Anterior cingulate cortex (tissue), 58 donors: ENCODE results near the gene NEK10.
A peak's percentile ranks its signal among the peaks of the same experiment; 100 is the strongest.

ENCODE experiments used
- DNase-seq, 58 donors: peaks; one replicate each; lab custom pipeline; 2025; lab: John Stamatoyannopoulos, UW

NEK10 gene

DNA sequence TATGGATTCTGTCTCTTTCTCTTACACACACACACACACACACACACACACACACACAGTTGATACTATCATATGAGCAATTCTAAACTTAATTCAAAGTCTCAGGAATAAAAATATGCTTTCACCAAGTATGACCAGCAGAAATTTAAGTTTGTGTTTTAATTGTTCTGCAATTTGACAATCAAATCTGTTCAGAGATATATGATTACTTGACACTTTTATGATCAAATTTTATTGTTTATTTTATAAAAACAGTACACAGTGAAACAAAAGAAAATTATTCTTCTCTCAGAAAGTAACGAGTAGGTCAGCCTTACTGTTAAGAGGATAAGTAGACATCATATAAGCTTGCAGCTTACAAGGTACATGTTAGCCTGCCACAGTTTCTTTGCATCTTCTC is 114.3 kb downstream of the NEK10 start:
- DNase-seq = no peak

- DNase-seq = peak in 6 of 58 donors; percentile 1 to 3 (median 1)
Observed at GRCh38 chr3:27253831-27254230, 115.4 kb downstream of the NEK10 start.

DNA sequence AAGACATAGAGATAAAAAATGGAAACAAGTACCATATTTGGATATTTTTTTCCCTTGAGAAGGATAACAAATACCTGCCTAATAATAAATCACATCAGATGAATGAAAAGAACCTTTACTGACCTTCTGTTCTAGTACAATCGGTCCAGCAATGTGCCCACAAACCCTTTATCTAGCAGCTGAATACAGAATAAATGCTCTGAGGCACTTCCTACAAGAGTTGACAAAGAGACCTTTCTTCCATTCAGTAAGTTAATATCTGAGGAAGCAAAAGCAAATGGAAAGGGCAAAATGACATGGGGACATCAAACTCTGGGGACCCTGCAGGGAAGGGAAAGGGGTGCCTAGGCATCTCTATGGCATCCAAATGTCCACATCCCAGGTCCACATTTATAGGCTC is 115.8 kb downstream of the NEK10 start:
- no peak for DNase-seq

DNA sequence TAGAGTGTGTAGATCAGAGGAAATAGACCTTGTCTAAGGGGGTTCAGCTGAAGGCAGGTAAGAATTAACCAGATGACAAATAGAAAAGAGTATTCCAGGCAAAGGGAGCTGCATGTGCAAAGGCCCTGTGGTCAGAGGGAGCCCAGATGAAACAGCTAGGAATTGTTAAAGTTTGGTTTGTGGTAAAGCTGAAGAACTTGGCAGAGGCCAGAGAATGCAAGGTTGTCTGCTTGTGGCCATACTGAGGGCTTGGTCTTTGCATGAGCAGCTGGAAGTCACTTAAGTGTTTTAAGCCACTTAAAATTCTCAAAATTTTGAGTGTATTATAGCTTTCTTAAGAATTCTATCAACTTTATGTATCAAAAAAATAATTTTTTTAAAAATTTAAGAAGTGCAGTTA is 116.5 kb downstream of the NEK10 start:
- no peak for DNase-seq

DNA sequence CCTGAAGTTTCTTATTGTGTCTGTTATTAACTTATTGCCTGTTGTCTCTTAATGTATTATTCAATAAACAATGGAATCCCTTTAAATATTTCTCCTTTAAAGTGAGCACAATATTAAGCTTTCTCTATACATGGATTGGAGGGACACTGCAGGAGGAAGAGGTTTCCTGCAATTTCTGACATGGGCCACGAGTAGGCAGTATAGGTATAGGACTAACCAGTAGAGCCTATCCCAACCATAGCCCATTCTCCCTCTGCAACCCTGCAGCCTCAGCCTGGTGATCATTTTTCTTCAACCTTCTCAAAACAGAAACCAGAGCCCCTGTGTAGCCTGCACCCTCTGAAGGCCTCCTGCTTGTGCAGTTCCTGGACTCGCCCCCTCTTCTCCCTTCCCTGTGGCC is 124.8 kb downstream of the NEK10 start:
- DNase-seq = no peak

DNA sequence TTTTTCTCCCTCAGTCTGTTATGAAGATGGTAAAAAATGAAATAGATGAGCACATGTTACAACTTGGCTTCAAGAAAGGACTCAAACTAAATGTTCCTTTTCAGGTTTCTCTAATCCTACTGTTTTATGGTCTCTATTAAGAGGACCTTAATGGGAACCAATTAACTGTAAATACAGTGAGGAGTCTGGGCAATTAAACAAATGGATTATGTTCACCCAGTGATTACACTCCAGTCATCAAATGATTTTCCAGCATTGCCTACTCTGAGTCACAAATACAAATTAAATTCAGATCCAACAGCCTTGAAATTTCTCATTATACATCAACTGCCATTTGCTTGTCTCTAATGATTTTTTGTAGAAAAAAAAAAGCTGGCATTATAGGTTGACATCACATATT is 129.2 kb downstream of the NEK10 start:
- no peak for DNase-seq

GRCh38 chr3:27228805-27229204 is 140.4 kb downstream of the NEK10 start:
- no peak for DNase-seq

GRCh38 chr3:27224197-27224596 is 145.0 kb downstream of the NEK10 start:
- DNase-seq = peak in 13 of 58 donors; percentile 2 to 47 (median 11)

- DNase-seq = no peak
Observed at GRCh38 chr3:27221264-27221932, 147.8 kb downstream of the NEK10 start.

DNA sequence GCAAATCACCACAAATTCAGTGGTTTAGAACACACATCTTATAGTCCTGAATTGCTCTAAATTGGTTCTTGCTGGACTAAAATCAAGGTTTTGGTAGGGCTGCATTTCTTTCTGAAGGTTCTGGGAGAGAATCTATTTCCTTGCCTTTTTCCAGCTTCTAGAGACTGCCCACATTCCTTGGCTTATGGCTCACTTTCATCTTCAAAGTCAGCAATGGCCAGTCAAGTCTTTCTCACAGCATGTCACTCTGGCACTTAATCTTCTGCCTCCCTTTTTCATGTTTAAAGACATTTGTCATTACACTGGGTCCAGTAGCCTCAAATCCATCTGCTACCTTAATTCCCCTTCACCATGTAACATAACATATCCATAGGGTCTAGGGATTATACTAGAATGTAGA is 149.0 kb downstream of the NEK10 start:
- DNase-seq = no peak

- no peak for DNase-seq
Observed at GRCh38 chr3:27219127-27219845, 149.9 kb downstream of the NEK10 start.

DNA sequence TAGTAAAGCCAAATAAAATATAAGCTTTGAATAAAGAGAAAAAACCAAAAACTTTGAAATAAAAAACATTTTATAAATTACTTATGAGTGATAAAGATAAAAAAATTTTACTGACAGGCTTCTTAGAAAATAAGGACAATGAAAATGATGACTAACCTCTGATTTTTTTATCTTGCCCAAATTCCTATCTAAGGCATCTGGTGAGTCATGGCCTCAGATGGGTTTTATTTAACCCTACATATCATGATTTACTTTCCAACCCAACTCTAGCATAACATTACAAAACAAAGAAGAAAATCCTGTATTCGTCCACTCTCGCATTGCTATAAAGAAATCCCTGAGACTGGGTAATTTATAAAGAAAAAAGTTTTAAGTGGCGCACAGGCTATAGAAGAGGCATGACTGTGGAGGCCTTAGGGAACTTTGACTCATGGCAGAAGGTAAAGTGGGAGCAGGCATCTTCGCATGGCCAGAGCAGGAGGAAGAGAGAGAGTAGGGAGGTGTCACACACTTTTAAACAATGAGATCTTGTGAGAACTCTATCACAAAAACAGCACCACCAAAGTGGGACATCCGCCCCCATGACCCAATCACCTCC is 152.1 kb downstream of the NEK10 start:
- no peak for DNase-seq

DNA sequence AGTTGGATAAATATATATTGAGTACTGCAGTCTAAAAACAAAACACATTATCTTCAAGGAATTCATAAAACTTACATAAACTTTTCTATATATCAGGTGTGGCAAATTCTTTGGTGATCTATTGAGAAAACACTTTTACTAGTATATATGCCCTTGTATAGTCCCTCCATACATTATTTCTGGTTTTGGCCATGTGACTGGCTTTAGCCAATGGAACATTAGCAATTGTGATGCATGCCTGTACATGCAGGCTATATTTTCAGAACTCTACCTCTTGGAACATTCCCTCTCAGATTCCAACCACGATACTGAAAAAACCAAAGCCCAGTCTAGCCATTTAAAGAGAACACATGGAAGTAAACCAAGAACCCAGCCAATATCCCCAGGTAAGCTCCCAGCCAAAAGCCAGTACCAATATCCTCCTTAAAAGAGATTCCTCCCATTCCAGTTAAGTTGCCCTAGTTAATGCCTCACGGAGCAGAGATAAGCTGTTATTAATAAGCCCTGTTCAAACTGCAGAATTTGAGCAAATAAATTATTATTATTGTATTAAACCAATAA is 152.8 kb downstream of the NEK10 start:
- DNase-seq = no peak

DNA sequence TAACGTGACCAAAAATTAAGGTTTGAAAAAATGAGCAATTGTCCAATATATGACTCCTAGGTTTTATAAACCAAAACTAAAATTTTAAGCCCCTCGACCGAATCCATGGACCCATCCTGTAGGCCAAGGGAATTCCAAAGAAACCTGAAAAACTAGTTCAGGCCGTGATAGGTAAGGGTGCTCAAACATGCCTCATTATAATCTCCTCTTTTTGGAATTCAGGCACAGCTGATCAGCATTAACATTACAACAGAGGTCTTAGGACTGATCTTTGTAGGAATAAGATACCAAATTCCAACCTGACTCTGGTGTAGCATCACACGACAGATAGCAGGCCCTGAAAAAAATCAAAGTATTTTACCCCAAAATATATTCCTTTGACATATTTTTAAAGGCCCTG is 155.7 kb downstream of the NEK10 start:
- DNase-seq = no peak

DNA sequence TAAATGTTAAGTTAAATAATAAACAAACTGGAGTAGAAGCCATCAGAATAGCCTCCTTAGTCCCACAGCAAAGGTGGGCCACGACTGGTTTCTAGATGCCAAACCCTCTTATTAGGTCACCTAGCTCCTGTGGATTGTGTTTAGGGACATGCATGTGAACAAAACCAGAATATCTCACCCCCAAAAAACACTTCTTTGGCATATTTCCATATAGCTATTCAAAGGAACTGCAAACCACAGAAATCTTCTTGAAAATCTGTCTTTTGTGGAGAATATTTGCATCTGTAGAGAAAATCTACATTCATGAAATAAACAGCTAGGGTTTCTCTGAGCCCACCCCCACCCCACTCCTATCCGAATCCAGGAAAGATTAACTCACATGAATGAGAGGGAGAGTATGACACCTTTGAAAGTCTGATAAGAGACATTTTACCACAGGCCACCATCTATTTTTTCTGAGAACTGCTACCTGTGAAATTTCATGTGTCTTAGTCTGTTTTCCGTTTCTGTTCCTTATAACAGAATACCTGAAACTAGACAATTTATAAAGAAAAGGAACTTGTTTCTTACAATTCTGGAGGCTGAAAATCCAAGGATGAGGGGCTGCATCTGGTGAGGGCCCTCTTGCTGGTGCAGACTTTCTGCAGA is 159.4 kb downstream of the NEK10 start:
- no peak for DNase-seq

DNA sequence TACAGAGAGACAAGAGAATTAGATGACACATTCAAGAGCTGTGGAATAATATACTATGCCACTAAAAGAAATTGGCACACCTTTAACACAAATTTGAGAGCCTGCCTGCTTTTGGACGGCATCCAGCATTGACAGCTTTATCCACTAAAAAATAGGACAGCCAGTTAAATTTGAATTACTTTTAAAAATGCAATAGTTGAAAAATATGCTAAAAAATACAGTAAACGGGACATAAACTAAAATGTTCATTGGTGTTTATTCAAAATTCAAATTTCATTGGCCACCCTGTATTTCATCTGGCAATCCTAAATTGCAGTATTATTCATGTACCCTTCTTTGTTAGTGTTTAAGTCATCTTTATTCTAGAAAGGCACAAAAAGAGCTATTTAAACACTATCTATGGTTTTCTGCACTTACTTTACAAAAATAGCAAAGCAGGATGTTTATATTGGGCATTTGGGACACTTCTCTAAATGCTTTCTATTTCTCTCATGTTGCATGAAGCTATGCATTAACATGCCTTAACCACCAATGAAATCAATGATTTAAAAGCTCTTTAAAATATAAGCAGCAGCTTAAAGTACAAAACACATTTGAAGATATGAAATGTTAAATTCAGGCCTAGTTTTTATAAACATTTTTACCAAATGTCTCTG is 160.1 kb downstream of the NEK10 start:
- peak in 2 of 58 donors; percentile 4 to 7 for DNase-seq

- DNase-seq = no peak
Observed at GRCh38 chr3:27202959-27203358, 166.2 kb downstream of the NEK10 start.

DNA sequence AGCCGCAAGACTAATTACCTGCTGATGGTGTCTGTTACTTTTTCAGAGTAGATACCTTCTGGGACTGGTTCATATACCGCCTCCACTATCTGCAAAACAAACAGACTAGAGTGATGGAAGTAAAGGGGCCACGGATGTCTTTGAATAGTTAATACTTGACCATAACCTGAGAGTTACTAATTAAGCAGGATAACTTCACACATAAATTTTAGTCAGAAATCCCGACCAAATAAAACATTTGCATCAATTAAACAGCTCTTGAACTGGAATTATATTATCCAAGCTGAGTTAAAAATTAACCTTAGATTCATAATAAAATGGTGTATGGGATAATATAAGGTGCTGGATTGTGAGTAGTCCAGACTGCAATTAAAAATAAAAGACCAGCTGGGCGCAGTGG is 167.7 kb downstream of the NEK10 start:
- DNase-seq = no peak

GRCh38 chr3:27200721-27201489 is 168.3 kb downstream of the NEK10 start:
- DNase-seq = no peak
